HepG2 (cell line): ENCODE results near the gene KHK. TPM values are rescaled to one million over a fixed set of nuclear protein-coding genes. Genes with fewer than 3 reads are reported as not detected.

Experiments used
- ATF7-NPFF ChIP-seq: sonication (generic); formaldehyde crosslinking; IDR thresholded peaks from 2 replicates; pipeline ENCODE4 v1.8.1; 2023; ENCODE audit warnings: mild to moderate bottlenecking, low read depth, missing genetic modification reagents, moderate library complexity
- CENPBD1 ChIP-seq: sonication (generic); formaldehyde crosslinking; IDR thresholded peaks from 2 replicates; pipeline ENCODE4 v1.8.0; 2022; ENCODE audit warnings: missing genetic modification reagents, low read depth, mild to moderate bottlenecking, borderline replicate concordance
- HCFC1 ChIP-seq: fragments of 150-350 bp; IDR thresholded peaks from 2 replicates; pipeline ENCODE4 v1.6.1; 2014; ENCODE audit warnings: low read depth, low read length
- HHEX ChIP-seq: IDR thresholded peaks from 2 replicates; pipeline ENCODE4 v1.6.1; 2016; ENCODE audit warnings: control low read depth
- HMG20B ChIP-seq: conservative IDR thresholded peaks from 2 replicates; pipeline ENCODE4 v1.6.1; 2016; ENCODE audit warnings: missing genetic modification reagents, missing compliant biosample characterization
- HNF4G ChIP-seq, 2 experiments: sonication (generic) in 1 of 2; formaldehyde crosslinking in 1 of 2; IDR thresholded peaks; 2 replicates each; pipeline versions ENCODE4 v1.4.0 to v1.6.1; 2011 to 2020; ENCODE audit warnings: borderline replicate concordance in 2 of 2, low read depth in 2 of 2, mild to moderate bottlenecking in 2 of 2, low read length in 1 of 2, missing genetic modification reagents in 1 of 2, moderate library complexity in 1 of 2
- HOMEZ ChIP-seq: IDR thresholded peaks from 2 replicates; pipeline ENCODE4 v1.6.1; 2016; ENCODE audit warnings: low read depth
- MYPOP ChIP-seq: sonication (generic); formaldehyde crosslinking; IDR thresholded peaks from 2 replicates; pipeline ENCODE4 v1.8.1; 2023; ENCODE audit warnings: mild to moderate bottlenecking, moderate library complexity, missing genetic modification reagents
- NFIB ChIP-seq: sonication (generic); formaldehyde crosslinking; IDR thresholded peaks from 2 replicates; pipeline ENCODE4 v1.9.0; 2021; ENCODE audit warnings: missing genetic modification reagents, mild to moderate bottlenecking, borderline replicate concordance
- NFYC ChIP-seq: IDR thresholded peaks from 2 replicates; pipeline ENCODE4 v1.6.1; 2016; ENCODE audit warnings: missing genetic modification reagents, missing compliant biosample characterization
- NPAS2 ChIP-seq: sonication (generic); formaldehyde crosslinking; IDR thresholded peaks from 2 replicates; pipeline ENCODE4 v1.8.0; 2022; ENCODE audit warnings: mild to moderate bottlenecking, missing genetic modification reagents, borderline replicate concordance
- NR2F1 ChIP-seq, 2 experiments: fragments of 450-650 bp in 1 of 2; formaldehyde crosslinking in 1 of 2; IDR thresholded peaks; 2 replicates each; pipeline versions ENCODE4 v1.5.0 to v1.6.1; 2016 to 2020; ENCODE audit warnings: mild to moderate bottlenecking in 1 of 2, missing compliant biosample characterization in 1 of 2, missing genetic modification reagents in 1 of 2, moderate library complexity in 1 of 2
- RAD21 ChIP-seq: fragments of 450-650 bp; formaldehyde crosslinking; IDR thresholded peaks from 2 replicates; pipeline ENCODE4 v1.5.0; 2020; ENCODE audit warnings: mild to moderate bottlenecking
- RFXAP ChIP-seq: sonication (generic); formaldehyde crosslinking; IDR thresholded peaks from 2 replicates; pipeline ENCODE4 v1.4.0; 2020; ENCODE audit warnings: missing genetic modification reagents, borderline replicate concordance
- RNF2 ChIP-seq: fragments of 450-650 bp; conservative IDR thresholded peaks from 2 replicates; pipeline ENCODE4 v1.6.1; 2016; ENCODE audit warnings: low read depth
- SMARCC2 ChIP-seq: fragments of 450-650 bp; IDR thresholded peaks from 2 replicates; pipeline ENCODE4 v1.6.1; 2017; ENCODE audit warnings: antibody characterized with exemption, mild to moderate bottlenecking
- SPEN ChIP-seq: sonication (generic); formaldehyde crosslinking; IDR thresholded peaks from 2 replicates; pipeline ENCODE4 v1.5.1; 2020; ENCODE audit warnings: low read depth, mild to moderate bottlenecking, missing genetic modification reagents
- XRCC5 ChIP-seq: fragments of 200-400 bp; formaldehyde crosslinking; optimal IDR thresholded peaks from 2 replicates; pipeline ENCODE3; 2017; ENCODE audit warnings: mild to moderate bottlenecking, low read length
- ZBTB7B ChIP-seq: sonication (generic); formaldehyde crosslinking; IDR thresholded peaks from 2 replicates; pipeline ENCODE4 v1.4.0; 2020; ENCODE audit warnings: missing genetic modification reagents
- ZNF704 ChIP-seq: sonication (generic); formaldehyde crosslinking; IDR thresholded peaks from 2 replicates; pipeline ENCODE4 v1.8.1; 2023; ENCODE audit warnings: mild to moderate bottlenecking, inconsistent platforms, moderate library complexity, missing genetic modification reagents, borderline replicate concordance
- polyA plus RNA-seq, 8 experiments: library from polyadenylated mRNA; depleted of rRNA in 3 of 8; stranded (reverse) in 7 of 8; unstranded in 1 of 8; fragments of >200 nt; fragmentation: Illumina TruSeq in 4 of 8; extraction: Trizol in 4 of 8; gene quantifications; 2 replicates each; pipeline versions ENCODE4 v1.2.1 to v1.2.3, GENCODE V29; 2011 to 2016; ENCODE audit warnings: low read depth in 4 of 8, missing spikeins in 1 of 8, mixed read lengths in 1 of 8; ENCODE audit not compliant: insufficient read depth in 1 of 8
- total RNA-seq, 5 experiments: library from RNA; depleted of rRNA; stranded (reverse); fragments of >200 nt; fragmentation: Illumina TruSeq; extraction: Trizol; gene quantifications; 2 replicates each; pipeline ENCODE4 v1.2.3, GENCODE V29; 2016; ENCODE audit warnings: low read depth in 1 of 5
- TF ChIP-seq, protein P1 (sequence below): sonication (generic); formaldehyde crosslinking; IDR thresholded peaks from 2 replicates; pipeline ENCODE4 v1.8.0; 2022; ENCODE audit warnings: mild to moderate bottlenecking, missing genetic modification reagents; ENCODE audit not compliant: insufficient replicate concordance
- TF ChIP-seq, protein P2 (sequence below): sonication (generic); formaldehyde crosslinking; IDR thresholded peaks from 2 replicates; pipeline ENCODE4 v1.5.0; 2020; ENCODE audit warnings: missing genetic modification reagents, mild to moderate bottlenecking, borderline replicate concordance

KHK gene
- total and polyA plus RNA-seq, 2 of the 13 experiments (the other 11 are each of a cell fraction or from before 2014, with no cell fraction given): 40.9 to 99.2 TPM

- 0 out of 2 replicates have a peak, but pooled peaks have one; percentile 8 for TF ChIP-seq HCFC1
- TF ChIP-seq RNF2: no peak
- TF ChIP-seq, protein P1, sequence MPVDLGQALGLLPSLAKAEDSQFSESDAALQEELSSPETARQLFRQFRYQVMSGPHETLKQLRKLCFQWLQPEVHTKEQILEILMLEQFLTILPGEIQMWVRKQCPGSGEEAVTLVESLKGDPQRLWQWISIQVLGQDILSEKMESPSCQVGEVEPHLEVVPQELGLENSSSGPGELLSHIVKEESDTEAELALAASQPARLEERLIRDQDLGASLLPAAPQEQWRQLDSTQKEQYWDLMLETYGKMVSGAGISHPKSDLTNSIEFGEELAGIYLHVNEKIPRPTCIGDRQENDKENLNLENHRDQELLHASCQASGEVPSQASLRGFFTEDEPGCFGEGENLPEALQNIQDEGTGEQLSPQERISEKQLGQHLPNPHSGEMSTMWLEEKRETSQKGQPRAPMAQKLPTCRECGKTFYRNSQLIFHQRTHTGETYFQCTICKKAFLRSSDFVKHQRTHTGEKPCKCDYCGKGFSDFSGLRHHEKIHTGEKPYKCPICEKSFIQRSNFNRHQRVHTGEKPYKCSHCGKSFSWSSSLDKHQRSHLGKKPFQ (CRISPR knock-in tag): no peak
- no peak for TF ChIP-seq RAD21
- peak; percentile 86; the same call in 1 of the 2 replicates for TF ChIP-seq NFIB (CRISPR knock-in tag)
- TF ChIP-seq ATF7-NPFF (CRISPR knock-in tag): no peak
- TF ChIP-seq HMG20B (CRISPR knock-in tag): no peak
- TF ChIP-seq SMARCC2: no peak
- 0 out of 2 replicates have a peak, but pooled peaks have one; percentile 18 for TF ChIP-seq SPEN
- no peak for TF ChIP-seq NPAS2
- TF ChIP-seq MYPOP (CRISPR knock-in tag): no peak
- no peak for TF ChIP-seq HHEX
- no peak for TF ChIP-seq ZBTB7B
- no peak for TF ChIP-seq NR2F1 (CRISPR knock-in tag; IDR thresholded peaks at IDR 0.05)
- TF ChIP-seq NFYC: no peak
- TF ChIP-seq, protein P2, sequence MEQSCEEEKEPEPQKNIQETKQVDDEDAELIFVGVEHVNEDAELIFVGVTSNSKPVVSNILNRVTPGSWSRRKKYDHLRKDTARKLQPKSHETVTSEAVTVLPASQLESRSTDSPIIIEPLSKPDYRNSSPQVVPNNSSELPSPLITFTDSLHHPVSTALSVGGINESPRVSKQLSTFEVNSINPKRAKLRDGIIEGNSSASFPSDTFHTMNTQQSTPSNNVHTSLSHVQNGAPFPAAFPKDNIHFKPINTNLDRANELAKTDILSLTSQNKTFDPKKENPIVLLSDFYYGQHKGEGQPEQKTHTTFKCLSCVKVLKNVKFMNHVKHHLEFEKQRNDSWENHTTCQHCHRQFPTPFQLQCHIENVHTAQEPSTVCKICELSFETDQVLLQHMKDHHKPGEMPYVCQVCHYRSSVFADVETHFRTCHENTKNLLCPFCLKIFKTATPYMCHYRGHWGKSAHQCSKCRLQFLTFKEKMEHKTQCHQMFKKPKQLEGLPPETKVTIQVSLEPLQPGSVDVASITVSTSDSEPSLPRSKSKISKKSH (CRISPR knock-in tag): 0 out of 2 replicates have a peak, but pooled peaks have one; percentile 34
- no peak for TF ChIP-seq HNF4G (IDR thresholded peaks at IDR 0.05; ENCODE audit: borderline replicate concordance, low read depth, low read length)
- no peak for TF ChIP-seq HNF4G (CRISPR knock-in tag; IDR thresholded peaks at IDR 0.05; ENCODE audit: borderline replicate concordance, low read depth)
- TF ChIP-seq XRCC5: no peak
- no peak for TF ChIP-seq ZNF704 (CRISPR knock-in tag)
- no peak for TF ChIP-seq RFXAP
- no peak for TF ChIP-seq HOMEZ (CRISPR knock-in tag)
- 0 out of 2 replicates have a peak, but pooled peaks have one; percentile 59 for TF ChIP-seq CENPBD1
These were observed 7.9 kb downstream of the KHK start (continued) for GRCh38 chr2:27094353-27094984.
